Nephron progenitor cell (in vitro differentiated cells): ENCODE results near the gene UBE2O.
A peak's percentile ranks its signal among the peaks of the same experiment; 100 is the strongest.

Experiments used
- DNase-seq: peaks from one replicate; pipeline ENCODE4 v3.0.0; 2021
- H3K27ac Mint-ChIP-seq: 2 replicates; pipeline ENCODE4 v1.8.0; 2021; ENCODE audit warnings: mild to moderate bottlenecking, moderate library complexity, mixed read lengths
- H3K27me3 Mint-ChIP-seq: 2 replicates; pipeline ENCODE4 v1.8.0; 2021; ENCODE audit warnings: mild to moderate bottlenecking, low read depth, mixed read lengths; ENCODE audit not compliant: poor library complexity
- H3K36me3 Mint-ChIP-seq: 2 replicates; pipeline ENCODE4 v1.8.0; 2021; ENCODE audit warnings: low read depth, mixed read lengths
- H3K4me1 Mint-ChIP-seq: 2 replicates; pipeline ENCODE4 v1.8.0; 2021; ENCODE audit warnings: mixed read lengths
- H3K4me3 Mint-ChIP-seq: 2 replicates; pipeline ENCODE4 v1.8.0; 2021; ENCODE audit warnings: mild to moderate bottlenecking, moderate library complexity, mixed read lengths
- H3K9me3 Mint-ChIP-seq: 2 replicates; pipeline ENCODE4 v1.8.0; 2021; ENCODE audit warnings: mild to moderate bottlenecking, moderate library complexity, mixed read lengths
- TF ChIP-seq, protein P1 (sequence below): fragments of 200-600 bp; sonication (generic); IDR thresholded peaks from 2 replicates; pipeline ENCODE4 v1.5.0; 2021; ENCODE audit warnings: antibody characterized with exemption

The UBE2O gene

DNA sequence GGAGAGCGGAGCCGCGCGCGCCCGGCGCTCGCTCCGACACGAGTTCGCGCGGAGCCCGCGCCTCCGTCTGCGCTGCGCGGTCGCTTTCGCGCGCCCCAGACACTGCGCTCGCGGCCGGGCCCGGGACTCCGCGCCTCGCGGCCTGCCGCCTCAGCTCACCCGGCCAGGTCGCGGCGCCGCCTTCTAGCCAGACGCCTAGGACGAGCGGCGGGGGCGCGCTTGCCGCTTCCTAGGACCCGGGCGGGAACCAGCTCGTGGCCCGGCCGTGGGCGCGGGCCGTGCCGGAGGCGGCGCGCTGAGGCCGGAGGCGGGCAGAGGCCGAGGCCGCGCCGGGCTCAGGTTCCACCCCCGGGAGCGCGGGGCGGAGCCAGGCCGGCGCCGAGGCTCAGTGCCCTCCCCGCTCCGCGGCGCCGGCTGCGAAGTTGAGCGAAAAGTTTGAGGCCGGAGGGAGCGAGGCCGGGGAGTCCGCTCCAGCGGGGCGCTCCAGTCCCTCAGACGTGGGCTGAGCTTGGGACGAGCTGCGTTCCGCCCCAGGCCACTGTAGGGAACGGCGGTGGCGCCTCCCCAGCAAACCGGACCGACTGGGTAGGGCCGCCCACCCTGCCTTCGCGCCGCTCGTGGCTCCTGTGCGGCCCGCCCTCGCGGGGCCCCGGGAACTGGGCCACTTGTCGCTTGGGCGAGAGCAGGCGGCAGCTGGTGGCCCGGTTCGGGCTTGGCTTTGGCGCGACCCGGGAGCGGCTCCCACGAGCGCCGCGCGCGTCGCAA is 68.5 kb downstream of the UBE2O start, which contains the start of gene SPHK1:
Gene SPHK1 (plus strand): TSS at position 388 of the 765 bp plus-strand sequence. CDS start 1,036 bp downstream, outside the sequence.
- peaks cover 6% of the 10 kb centered on the region for H3K36me3 Mint-ChIP-seq
- DNase-seq: peak; percentile 82
- peak within 1 kb of the TSS; percentile 84 for H3K4me3 Mint-ChIP-seq
- H3K9me3 Mint-ChIP-seq: no peaks in the 10 kb centered on the region
- peaks cover 23% of the 10 kb centered on the region for H3K4me1 Mint-ChIP-seq
- H3K27ac Mint-ChIP-seq: no peak within 1 kb of the TSS
- TF ChIP-seq, protein P1, sequence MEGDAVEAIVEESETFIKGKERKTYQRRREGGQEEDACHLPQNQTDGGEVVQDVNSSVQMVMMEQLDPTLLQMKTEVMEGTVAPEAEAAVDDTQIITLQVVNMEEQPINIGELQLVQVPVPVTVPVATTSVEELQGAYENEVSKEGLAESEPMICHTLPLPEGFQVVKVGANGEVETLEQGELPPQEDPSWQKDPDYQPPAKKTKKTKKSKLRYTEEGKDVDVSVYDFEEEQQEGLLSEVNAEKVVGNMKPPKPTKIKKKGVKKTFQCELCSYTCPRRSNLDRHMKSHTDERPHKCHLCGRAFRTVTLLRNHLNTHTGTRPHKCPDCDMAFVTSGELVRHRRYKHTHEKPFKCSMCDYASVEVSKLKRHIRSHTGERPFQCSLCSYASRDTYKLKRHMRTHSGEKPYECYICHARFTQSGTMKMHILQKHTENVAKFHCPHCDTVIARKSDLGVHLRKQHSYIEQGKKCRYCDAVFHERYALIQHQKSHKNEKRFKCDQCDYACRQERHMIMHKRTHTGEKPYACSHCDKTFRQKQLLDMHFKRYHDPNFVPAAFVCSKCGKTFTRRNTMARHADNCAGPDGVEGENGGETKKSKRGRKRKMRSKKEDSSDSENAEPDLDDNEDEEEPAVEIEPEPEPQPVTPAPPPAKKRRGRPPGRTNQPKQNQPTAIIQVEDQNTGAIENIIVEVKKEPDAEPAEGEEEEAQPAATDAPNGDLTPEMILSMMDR: no peak
- H3K27me3 Mint-ChIP-seq: peaks cover 63% of the 10 kb centered on the region

DNA sequence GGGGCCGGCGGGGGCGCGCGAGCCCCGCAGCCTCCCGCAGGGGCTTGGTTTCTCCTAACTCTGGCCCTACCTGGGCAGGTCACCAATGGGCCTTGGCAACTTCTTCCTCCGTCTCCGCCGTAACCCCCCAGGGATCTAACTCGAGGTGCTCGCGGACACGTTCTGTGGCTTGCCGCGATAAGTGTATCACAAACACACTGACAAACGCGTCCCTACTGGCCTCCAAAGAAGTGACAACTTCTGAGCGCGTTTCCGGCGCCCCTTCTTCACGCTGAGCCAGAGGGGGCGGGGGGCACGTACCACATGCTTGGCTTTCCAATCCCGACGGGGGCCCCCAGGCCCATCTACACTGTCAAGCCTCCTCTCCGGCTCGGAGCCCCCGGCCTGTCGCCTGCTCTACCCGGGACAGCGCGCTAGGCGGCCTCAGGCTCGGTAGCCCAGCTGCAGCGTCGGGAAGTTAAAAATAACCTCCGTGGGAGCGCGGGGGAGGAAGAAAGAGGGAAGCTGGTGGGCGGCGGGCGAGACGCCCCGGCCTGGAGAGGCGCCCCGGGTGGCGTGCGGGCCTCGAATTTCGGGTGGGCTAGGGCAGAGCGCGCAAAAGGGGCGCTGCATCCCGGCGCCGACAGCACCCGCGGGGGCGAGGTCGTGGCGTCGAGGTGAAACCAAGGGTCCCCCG is 69.3 kb downstream of the UBE2O start:
- Mint-ChIP-seq H3K4me3 (peak overlapping the region; percentile 84), H3K27ac (no peak overlapping the region), H3K36me3 (no peaks in the 10 kb centered on the region), H3K4me1 (peaks cover 29% of the 10 kb centered on the region), H3K9me3 (no peaks in the 10 kb centered on the region), H3K27me3 (peaks cover 67% of the 10 kb centered on the region)
- DNase-seq: peak; percentile 59
- TF ChIP-seq, protein P1: peak; percentile 20

DNA sequence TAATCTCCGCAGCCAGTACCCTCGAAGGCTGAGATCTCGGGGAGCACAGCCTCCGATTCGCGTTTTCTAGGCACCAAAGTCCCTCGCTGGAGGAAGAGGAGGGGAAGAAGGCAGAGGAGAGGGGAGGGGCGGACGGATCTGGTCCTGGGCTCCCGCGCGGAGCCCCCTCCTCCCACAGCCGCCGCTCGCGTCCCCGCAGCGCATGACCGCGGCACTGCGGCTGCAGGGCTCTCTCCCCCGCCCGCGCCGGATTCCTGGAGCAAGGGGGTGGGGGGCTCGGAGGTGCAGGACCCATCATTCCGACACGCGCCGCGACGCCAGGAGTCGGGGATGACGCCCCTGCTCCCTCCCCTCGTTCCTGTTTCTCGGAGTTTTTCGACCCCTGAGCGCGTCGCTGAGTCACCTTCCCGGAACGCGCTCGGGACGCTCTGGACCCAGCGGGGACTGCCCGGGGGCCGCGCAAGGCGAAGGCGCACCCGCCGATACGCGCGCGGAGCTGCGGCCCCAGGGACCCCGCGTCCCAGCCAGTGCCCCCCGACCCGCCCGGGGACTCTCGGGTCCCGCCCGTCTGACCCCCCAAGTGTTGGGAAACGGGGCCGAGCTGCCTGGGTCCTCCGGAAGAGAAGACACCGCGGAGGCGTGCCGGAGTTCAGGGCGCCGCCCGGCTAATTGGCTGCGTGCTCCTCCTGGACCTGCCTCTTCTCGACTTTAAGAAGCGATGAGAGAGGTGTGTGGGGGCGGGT is 70.0 kb downstream of the UBE2O start:
- TF ChIP-seq, protein P1: no peak
- H3K36me3 Mint-ChIP-seq: no peaks in the 10 kb centered on the region
- H3K9me3 Mint-ChIP-seq: peaks cover 3% of the 10 kb centered on the region
- DNase-seq: peak; percentile 74
- no peak overlapping the region for H3K27ac Mint-ChIP-seq
- H3K4me1 Mint-ChIP-seq: peaks cover 33% of the 10 kb centered on the region
- peaks cover 66% of the 10 kb centered on the region for H3K27me3 Mint-ChIP-seq
- H3K4me3 Mint-ChIP-seq: peak overlapping the region; percentile 84

DNA sequence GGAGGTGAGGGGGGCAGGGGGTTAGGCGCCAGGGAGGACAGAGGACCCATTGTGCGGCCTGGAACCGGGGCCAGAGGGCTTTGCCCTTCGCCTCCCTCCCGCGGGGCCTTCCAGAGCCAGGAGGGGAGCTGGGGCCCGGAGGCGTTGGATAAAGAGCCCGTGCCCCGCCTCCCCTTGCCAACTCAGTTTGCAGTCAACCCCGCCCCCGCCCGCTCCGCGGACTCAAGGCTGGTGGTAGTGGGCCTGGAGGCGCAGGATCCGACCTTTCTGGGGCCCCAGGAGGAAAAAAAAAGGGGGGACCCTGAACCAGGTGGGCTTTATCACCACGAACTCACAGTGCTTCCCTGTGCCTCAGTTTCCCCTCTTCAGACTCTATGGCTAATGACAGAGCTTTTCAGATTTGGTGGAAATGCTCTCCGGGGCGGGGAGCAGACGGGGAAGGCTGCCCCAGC is 70.6 kb downstream of the UBE2O start:
- DNase-seq: peak; percentile 74
- TF ChIP-seq, protein P1: no peak
- peaks cover 66% of the 10 kb centered on the region for H3K27me3 Mint-ChIP-seq
- H3K36me3 Mint-ChIP-seq: peaks cover 3% of the 10 kb centered on the region
- no peak overlapping the region for H3K27ac Mint-ChIP-seq
- H3K4me1 Mint-ChIP-seq: peaks cover 36% of the 10 kb centered on the region
- peaks cover 6% of the 10 kb centered on the region for H3K9me3 Mint-ChIP-seq
- peak overlapping the region; percentile 84 for H3K4me3 Mint-ChIP-seq

DNA sequence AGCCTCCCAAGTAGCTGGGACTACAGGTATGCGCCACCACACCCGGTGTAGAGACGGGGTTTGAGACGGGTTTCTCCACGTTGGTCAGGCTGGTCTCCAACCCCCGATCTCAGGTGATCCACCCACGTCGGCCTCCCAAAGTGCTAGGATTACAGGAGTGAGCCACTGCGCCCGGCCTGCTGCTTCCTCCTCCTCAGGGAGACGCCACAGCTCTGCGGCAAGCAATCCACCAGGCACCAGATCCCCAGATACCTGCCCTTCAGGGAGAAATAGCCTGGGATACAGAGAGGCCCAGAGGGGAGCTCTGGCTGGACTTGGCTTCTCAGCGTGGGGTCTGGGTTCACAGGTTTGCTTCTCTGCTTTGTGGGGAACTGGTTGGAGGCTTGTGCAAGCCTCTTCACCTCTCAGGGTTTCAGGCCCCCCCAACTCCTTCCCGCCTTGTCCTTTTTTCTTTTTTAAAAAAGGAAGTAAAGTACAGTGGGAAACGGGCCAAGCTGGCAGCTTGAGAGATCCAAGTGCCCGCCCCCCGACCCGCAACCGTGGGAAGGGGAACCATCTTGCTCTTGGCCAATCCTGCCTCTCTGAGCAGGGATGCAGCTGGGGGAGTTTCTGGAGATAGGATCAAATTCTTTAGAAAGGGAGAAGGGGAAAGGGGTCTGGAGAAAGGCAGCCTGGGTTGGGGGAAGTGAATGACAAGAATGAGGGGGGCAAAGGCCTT is 71.2 kb downstream of the UBE2O start:
- Mint-ChIP-seq H3K27ac (no peak overlapping the region), H3K4me3 (peak overlapping the region; percentile 67), H3K36me3 (peaks cover 5% of the 10 kb centered on the region), H3K27me3 (peaks cover 66% of the 10 kb centered on the region), H3K9me3 (peaks cover 8% of the 10 kb centered on the region), H3K4me1 (peaks cover 38% of the 10 kb centered on the region)
- TF ChIP-seq, protein P1: no peak
- DNase-seq: peak; percentile 32
